BJ (cell line): ENCODE measurements around the gene TMEM207. TPM values are rescaled to one million over a fixed set of nuclear protein-coding genes. Genes with fewer than 3 reads are reported as not detected.

Experiments used
- CTCF ChIA-PET: fragments of 350-600 bp; formaldehyde crosslinking; extraction: SDS; loops from one replicate; lab custom pipeline; 2021; ENCODE audit warnings: antibody characterized with exemption, inconsistent platforms; lab: Yijun Ruan, JAX
- POLR2A ChIA-PET: fragments of 300-600 bp; sonication (Branson Sonifier 250); formaldehyde crosslinking; extraction: SDS; loops from one replicate; lab custom pipeline; 2021; ENCODE audit warnings: antibody characterized with exemption; lab: Charles Lee
- DNase-seq: peaks from one replicate; pipeline ENCODE4 v3.0.0-alpha.2; 2011; ENCODE audit warnings: low read depth
- H3K27me3 ChIP-seq: 2 replicates; pipeline ENCODE4 v1.6.0; 2011; ENCODE audit warnings: low read length; ENCODE audit not compliant: control insufficient read depth, insufficient read depth
- H3K36me3 ChIP-seq: 2 replicates; pipeline ENCODE4 v1.5.1; 2011; ENCODE audit warnings: low read length; ENCODE audit not compliant: control insufficient read depth, insufficient read depth
- H3K4me3 ChIP-seq: 2 replicates; pipeline ENCODE4 v1.5.1; 2011; ENCODE audit warnings: low read depth, mild to moderate bottlenecking, control low read depth, low read length
- polyA minus RNA-seq: library from RNA; depleted of rRNA, polyadenylated mRNA; stranded (reverse); fragments of >200 nt; gene quantifications from 2 replicates; pipeline ENCODE4 v1.2.3, GENCODE V29; 2011; rRNA and poly(A)+ RNA removed
- polyA plus RNA-seq: library from polyadenylated mRNA; depleted of rRNA; stranded (reverse); fragments of >200 nt; gene quantifications from 2 replicates; pipeline ENCODE4 v1.2.3, GENCODE V29; 2011; rRNA removed
- TF ChIP-seq, protein P1 (sequence below): IDR thresholded peaks from 2 replicates; pipeline ENCODE4 v1.5.1; 2011; ENCODE audit warnings: low read depth, mild to moderate bottlenecking, control low read depth, inconsistent platforms, low read length, moderate library complexity; ENCODE audit not compliant: insufficient read depth

The TMEM207 gene
- polyA plus RNA-seq: not detected in 2 replicates
- polyA minus RNA-seq: not detected in 2 replicates

DNA sequence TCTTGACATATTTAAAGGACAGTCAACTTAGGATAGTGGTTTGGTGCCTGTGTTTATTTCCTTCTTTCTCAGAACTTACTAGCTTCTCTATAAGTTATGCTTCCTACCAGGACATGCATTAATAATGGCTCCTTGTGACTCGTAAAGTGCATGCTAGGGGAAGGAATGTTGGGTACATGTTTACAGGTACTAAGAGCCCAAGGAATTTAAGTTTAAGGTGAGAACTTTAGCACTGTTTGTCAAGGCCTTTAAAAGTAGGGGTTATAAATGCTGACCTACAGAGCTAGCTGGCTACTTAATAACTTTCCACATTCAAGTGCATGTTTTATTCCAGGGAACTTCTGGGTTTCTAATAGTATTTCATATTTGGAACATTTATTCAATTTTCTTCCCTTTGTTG, at the start of gene TMEM207:
TMEM207 (minus strand) TSS at position 101 of the 400 bp plus-strand sequence; CDS start at position 9, 92 bp downstream.
- POLR2A ChIA-PET: no interaction called here
- CTCF ChIA-PET: interaction anchor here (1.0 kb wide), 1 partner anchor 249 kb away, joined by 3 read pairs; no protein-coding TSS in a partner anchor
- DNase-seq: no peak
- no peak within 1 kb of the TSS for H3K4me3 ChIP-seq
- TF ChIP-seq, protein P1, sequence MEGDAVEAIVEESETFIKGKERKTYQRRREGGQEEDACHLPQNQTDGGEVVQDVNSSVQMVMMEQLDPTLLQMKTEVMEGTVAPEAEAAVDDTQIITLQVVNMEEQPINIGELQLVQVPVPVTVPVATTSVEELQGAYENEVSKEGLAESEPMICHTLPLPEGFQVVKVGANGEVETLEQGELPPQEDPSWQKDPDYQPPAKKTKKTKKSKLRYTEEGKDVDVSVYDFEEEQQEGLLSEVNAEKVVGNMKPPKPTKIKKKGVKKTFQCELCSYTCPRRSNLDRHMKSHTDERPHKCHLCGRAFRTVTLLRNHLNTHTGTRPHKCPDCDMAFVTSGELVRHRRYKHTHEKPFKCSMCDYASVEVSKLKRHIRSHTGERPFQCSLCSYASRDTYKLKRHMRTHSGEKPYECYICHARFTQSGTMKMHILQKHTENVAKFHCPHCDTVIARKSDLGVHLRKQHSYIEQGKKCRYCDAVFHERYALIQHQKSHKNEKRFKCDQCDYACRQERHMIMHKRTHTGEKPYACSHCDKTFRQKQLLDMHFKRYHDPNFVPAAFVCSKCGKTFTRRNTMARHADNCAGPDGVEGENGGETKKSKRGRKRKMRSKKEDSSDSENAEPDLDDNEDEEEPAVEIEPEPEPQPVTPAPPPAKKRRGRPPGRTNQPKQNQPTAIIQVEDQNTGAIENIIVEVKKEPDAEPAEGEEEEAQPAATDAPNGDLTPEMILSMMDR: no peak
- no peaks in the 10 kb centered on the region for H3K27me3 ChIP-seq
- no peaks in the 10 kb centered on the region for H3K36me3 ChIP-seq

DNA sequence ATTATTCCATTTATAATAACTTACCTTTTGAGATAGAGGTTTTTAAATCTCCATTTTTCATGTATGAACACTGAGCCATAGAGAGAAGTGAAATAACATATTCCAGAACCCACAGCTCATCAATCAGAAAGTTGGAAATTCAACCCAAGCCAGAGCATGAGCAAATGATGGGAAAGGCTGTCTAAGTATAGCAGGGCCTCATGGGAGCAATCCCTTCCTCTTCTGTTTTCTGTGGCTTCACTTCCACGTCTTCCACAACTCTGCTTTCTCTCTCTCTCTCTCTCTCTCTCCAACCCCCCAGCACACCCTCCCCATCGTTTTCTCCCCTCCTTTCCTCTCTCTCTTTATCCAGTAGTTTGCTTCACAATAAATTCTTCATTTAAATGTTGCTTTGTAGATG, 49.4 kb upstream of the TMEM207 start:
- ChIA-PET POLR2A (no interaction called here), CTCF (interaction anchor here (0.7 to 1.5 kb wide), 3 partner anchors 9 to 197 kb away, joined by 3 to 5 read pairs (median 3); no protein-coding TSS in a partner anchor)
- TF ChIP-seq, protein P1: no peak
- Histone ChIP-seq H3K36me3 (no peaks in the 10 kb centered on the region), H3K27me3 (peaks cover 1% of the 10 kb centered on the region; the same call in 1 of the 2 replicates), H3K4me3 (no peak overlapping the region)
- DNase-seq: no peak

DNA sequence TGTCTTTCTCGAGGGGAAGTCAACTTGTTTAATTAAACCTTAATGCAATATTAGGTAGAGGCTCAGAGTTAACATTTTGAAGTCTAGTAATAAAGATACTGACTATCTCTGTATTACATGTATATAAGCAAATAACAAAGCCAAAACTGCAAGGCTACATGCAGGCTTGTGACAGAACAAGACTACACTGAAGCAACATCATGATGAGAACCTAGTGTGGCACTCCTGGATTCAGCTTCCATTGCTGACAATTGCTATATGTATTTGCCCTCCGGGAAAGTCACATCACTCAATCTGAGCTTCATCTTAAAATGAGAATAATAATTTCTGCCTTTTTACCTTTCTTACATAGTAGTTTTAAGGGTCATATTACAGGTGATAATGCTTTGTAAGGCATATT, 48.6 kb upstream of the TMEM207 start:
- Histone ChIP-seq H3K27me3 (peaks cover 1% of the 10 kb centered on the region; the same call in 1 of the 2 replicates), H3K36me3 (no peaks in the 10 kb centered on the region), H3K4me3 (no peak overlapping the region)
- DNase-seq: no peak
- ChIA-PET POLR2A (no interaction called here), CTCF (interaction anchor here (0.7 to 1.5 kb wide), 2 partner anchors 9 to 198 kb away, joined by 3 to 5 read pairs; no protein-coding TSS in a partner anchor)
- TF ChIP-seq, protein P1: no peak

DNA sequence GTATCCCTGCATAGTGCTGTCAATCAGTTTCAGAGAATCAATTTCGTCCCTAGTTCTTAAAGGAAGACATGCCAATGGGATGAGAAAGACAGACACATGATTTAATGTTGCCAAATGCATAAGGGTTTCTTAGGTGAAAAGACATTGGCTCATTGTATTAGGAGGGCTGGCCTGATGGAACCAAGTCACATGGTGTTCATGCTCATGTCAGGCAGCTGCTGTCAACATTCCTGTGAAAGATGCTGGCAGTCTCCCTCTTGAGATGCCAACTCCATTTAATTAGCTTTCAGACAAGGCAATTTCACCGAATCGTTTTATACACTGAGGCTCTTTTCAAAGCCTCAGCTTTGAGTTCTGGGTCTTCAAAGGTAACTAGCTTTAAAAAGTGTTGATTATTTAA, 48.1 kb upstream of the TMEM207 start:
- TF ChIP-seq, protein P1: no peak
- ChIA-PET POLR2A (no interaction called here), CTCF (no interaction called here)
- Histone ChIP-seq H3K36me3 (no peaks in the 10 kb centered on the region), H3K4me3 (no peak overlapping the region), H3K27me3 (peaks cover 1% of the 10 kb centered on the region; the same call in 1 of the 2 replicates)
- no peak for DNase-seq

DNA sequence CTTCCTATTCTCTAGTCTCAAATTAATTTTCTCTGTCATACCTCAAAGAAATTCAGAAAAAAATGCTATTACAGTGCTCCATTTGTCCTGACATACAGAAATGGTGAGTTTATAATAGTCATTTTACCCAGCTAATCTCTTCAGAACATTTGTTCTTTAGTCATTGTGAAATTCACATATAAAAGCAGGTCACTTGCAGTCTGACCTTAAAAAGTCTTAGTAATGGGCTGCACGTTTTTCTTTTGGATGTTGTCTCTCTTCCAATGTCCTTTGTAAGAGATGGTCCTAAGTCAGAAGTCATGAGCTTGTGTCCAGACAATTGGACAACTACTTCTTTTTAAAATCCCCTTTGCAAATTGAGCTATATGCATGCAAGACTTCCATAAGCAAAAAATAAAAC, 47.2 kb upstream of the TMEM207 start:
- ChIA-PET CTCF (no interaction called here), POLR2A (no interaction called here)
- TF ChIP-seq, protein P1: no peak
- DNase-seq: no peak
- peaks cover 1% of the 10 kb centered on the region; the same call in 1 of the 2 replicates for H3K27me3 ChIP-seq
- H3K36me3 ChIP-seq: no peaks in the 10 kb centered on the region
- no peak overlapping the region for H3K4me3 ChIP-seq
